D721Med (cell line): ENCODE data around the gene ISY1.
"Not testable (repeated sequence)": the region's sequence is repeated elsewhere in the genome, so short reads cannot be mapped to it uniquely, and the experiment has no call there.

ENCODE experiments used
- DNase-seq: peaks from one replicate; pipeline ENCODE4 v3.0.0; 2011; ENCODE audit warnings: low spot score; ENCODE audit not compliant: insufficient read length
- FAIRE-seq: peaks from 2 replicates; lab custom pipeline; 2011; peaks lifted over from hg19 to GRCh38; lab: Jason Lieb, UNC
- CTCF ChIP-seq: IDR thresholded peaks from 2 replicates; pipeline ENCODE4 v1.5.1; 2012; ENCODE audit warnings: mild to moderate bottlenecking, control low read depth; ENCODE audit not compliant: insufficient read depth; ENCODE audit errors: missing control alignments

Gene ISY1

GRCh38 chr3:129095285-129095684, 65.6 kb downstream of the ISY1 start:
- no peak for TF ChIP-seq CTCF
- FAIRE-seq (no peak), DNase-seq (no peak)

- FAIRE-seq, DNase-seq: not testable (repeated sequence)
These were observed 72.6 kb downstream of the ISY1 start for GRCh38 chr3:129088312-129088711.

- not testable (repeated sequence) for FAIRE-seq, DNase-seq
These were observed 73.0 kb downstream of the ISY1 start for GRCh38 chr3:129087904-129088303.

- FAIRE-seq (no peak), DNase-seq (no peak)
- TF ChIP-seq CTCF, result no peak
These were observed 73.6 kb downstream of the ISY1 start for GRCh38 chr3:129087138-129087702.

GRCh38 chr3:129085818-129086217, 75.0 kb downstream of the ISY1 start:
- FAIRE-seq, result no peak
- no peak for TF ChIP-seq CTCF
- DNase-seq, result no peak

- TF ChIP-seq CTCF, result no peak
- DNase-seq (no peak), FAIRE-seq (no peak)
These were observed 75.6 kb downstream of the ISY1 start for GRCh38 chr3:129085165-129085715.

- TF ChIP-seq CTCF, result no peak
- FAIRE-seq, result no peak
- DNase-seq, result no peak
These were observed 76.4 kb downstream of the ISY1 start for GRCh38 chr3:129084501-129084900.

- no peak for FAIRE-seq
- DNase-seq, result no peak
- TF ChIP-seq CTCF, result no peak
These were observed 78.8 kb downstream of the ISY1 start for GRCh38 chr3:129082026-129082425.
